MCF 10A (cell line): ENCODE results near the gene PMEPA1. TPM values are rescaled to one million over a fixed set of nuclear protein-coding genes. Genes with fewer than 3 reads are reported as not detected.
A peak's percentile ranks its signal among the peaks of the same experiment; 100 is the strongest.

Source experiments
- BruUV-seq: library from RNA; stranded (reverse); fragments of 400-500 nt; replicated peaks from 2 replicates; lab custom pipeline; 2021; lab: Mats Ljungman, UMichigan
- CTCF ChIA-PET: fragments of 300-600 bp; sonication (Branson Sonifier 250); formaldehyde crosslinking; extraction: SDS; loops from one replicate; lab custom pipeline; 2021; ENCODE audit warnings: antibody characterized with exemption, inconsistent platforms; lab: Yijun Ruan, JAX
- POLR2A ChIA-PET: fragments of 300-600, 350-650 bp; sonication (Branson Sonifier 250); formaldehyde crosslinking; extraction: SDS; loops from one replicate; lab custom pipeline; 2020; ENCODE audit warnings: antibody characterized with exemption, inconsistent platforms; lab: Yijun Ruan, JAX
- DNase-seq: peaks from one replicate; pipeline ENCODE4 v3.0.0-alpha.2; 2018; ENCODE audit not compliant: unreplicated experiment
- H3K27ac Mint-ChIP-seq: one replicate; pipeline ENCODE4 v1.8.0; 2022; ENCODE audit warnings: mild to moderate bottlenecking, low read depth, mixed read lengths; ENCODE audit not compliant: unreplicated experiment
- H3K27me3 Mint-ChIP-seq: one replicate; pipeline ENCODE4 v1.8.0; 2022; ENCODE audit warnings: mixed read lengths; ENCODE audit not compliant: insufficient read depth, unreplicated experiment
- H3K36me3 Mint-ChIP-seq: one replicate; pipeline ENCODE4 v1.8.0; 2022; ENCODE audit warnings: mild to moderate bottlenecking, moderate library complexity, mixed read lengths; ENCODE audit not compliant: insufficient read depth, unreplicated experiment
- H3K4me1 Mint-ChIP-seq: one replicate; pipeline ENCODE4 v1.8.0; 2022; ENCODE audit warnings: mixed read lengths; ENCODE audit not compliant: insufficient read depth, unreplicated experiment
- H3K4me3 Mint-ChIP-seq: one replicate; pipeline ENCODE4 v1.8.0; 2022; ENCODE audit warnings: mild to moderate bottlenecking, moderate library complexity, mixed read lengths; ENCODE audit not compliant: unreplicated experiment
- H3K9me3 Mint-ChIP-seq: one replicate; pipeline ENCODE4 v1.8.0; 2022; ENCODE audit warnings: mixed read lengths; ENCODE audit not compliant: unreplicated experiment
- intact Hi-C: fragments of 100-400 bp; cut with micrococcal nuclease; formaldehyde crosslinking; loops from 2 replicates; pipeline ENCODE4 v1.14.1; 2022
- total RNA-seq: library from RNA; stranded (reverse); gene quantifications from 2 replicates; pipeline ENCODE4 v1.2.3, GENCODE V29; 2022
- TF ChIP-seq, protein P1 (sequence below): fragments of 200-600 bp; IDR thresholded peaks from one replicate; pipeline ENCODE4 v1.8.0; 2022; ENCODE audit warnings: antibody characterized with exemption, mild to moderate bottlenecking; ENCODE audit not compliant: unreplicated experiment

Gene PMEPA1
- total RNA-seq, 1 experiment from 2014 or later = 68.5 TPM

DNA sequence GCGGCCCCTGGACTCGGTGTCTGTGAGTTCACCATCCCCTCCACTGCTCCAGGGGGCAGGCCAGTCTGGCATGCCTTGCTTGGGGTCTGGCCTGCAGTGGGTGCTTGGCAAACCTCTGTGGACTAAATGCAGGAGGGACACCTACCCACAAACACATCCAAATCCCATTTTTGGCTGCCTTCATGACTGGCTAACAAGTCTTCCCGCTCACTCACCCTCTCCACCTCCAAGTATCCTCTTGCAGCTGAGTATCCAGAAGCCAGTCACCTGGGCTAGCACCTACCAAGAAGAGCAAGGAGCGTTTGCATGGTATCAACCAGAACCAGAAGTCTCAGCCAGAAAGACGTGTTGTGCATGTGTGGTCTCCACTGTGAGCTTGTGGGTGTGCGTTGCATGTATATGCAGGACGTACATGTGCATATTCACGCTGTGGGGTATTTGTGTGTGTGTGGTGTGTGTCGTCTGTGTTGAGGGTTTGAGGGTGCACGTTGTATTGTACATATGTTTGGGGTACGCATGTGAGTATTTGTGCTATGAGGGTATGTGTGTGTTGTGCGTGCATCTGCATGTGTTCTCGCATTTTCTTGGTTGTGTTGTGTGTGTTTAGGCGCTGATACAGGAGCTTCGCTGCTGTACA lies 5.6 kb upstream of the PMEPA1 start:
- TF ChIP-seq, protein P1, sequence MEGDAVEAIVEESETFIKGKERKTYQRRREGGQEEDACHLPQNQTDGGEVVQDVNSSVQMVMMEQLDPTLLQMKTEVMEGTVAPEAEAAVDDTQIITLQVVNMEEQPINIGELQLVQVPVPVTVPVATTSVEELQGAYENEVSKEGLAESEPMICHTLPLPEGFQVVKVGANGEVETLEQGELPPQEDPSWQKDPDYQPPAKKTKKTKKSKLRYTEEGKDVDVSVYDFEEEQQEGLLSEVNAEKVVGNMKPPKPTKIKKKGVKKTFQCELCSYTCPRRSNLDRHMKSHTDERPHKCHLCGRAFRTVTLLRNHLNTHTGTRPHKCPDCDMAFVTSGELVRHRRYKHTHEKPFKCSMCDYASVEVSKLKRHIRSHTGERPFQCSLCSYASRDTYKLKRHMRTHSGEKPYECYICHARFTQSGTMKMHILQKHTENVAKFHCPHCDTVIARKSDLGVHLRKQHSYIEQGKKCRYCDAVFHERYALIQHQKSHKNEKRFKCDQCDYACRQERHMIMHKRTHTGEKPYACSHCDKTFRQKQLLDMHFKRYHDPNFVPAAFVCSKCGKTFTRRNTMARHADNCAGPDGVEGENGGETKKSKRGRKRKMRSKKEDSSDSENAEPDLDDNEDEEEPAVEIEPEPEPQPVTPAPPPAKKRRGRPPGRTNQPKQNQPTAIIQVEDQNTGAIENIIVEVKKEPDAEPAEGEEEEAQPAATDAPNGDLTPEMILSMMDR = no peak
- CTCF ChIA-PET = interaction anchor here (0.7 to 1.5 kb wide), 3 partner anchors 23 to 276 kb away, joined by 3 to 7 read pairs (median 5); no protein-coding TSS in a partner anchor
- Mint-ChIP-seq H3K4me3 (no peak overlapping the region), H3K9me3 (no peaks in the 10 kb centered on the region), H3K4me1 (peaks cover 55% of the 10 kb centered on the region), H3K27me3 (no peaks in the 10 kb centered on the region), H3K27ac (peak overlapping the region; percentile 78), H3K36me3 (no peaks in the 10 kb centered on the region)
- POLR2A ChIA-PET = interaction anchor here (0.6 to 1.6 kb wide), 7 partner anchors 8 to 96 kb away, joined by 3 to 14 read pairs (median 3); no protein-coding TSS in a partner anchor
- intact Hi-C loops = loop anchor here (2.0 kb wide), 1 partner anchor 17 kb away; no protein-coding TSS in a partner anchor
- DNase-seq = no peak
- no TSS peak for BruUV-seq

DNA sequence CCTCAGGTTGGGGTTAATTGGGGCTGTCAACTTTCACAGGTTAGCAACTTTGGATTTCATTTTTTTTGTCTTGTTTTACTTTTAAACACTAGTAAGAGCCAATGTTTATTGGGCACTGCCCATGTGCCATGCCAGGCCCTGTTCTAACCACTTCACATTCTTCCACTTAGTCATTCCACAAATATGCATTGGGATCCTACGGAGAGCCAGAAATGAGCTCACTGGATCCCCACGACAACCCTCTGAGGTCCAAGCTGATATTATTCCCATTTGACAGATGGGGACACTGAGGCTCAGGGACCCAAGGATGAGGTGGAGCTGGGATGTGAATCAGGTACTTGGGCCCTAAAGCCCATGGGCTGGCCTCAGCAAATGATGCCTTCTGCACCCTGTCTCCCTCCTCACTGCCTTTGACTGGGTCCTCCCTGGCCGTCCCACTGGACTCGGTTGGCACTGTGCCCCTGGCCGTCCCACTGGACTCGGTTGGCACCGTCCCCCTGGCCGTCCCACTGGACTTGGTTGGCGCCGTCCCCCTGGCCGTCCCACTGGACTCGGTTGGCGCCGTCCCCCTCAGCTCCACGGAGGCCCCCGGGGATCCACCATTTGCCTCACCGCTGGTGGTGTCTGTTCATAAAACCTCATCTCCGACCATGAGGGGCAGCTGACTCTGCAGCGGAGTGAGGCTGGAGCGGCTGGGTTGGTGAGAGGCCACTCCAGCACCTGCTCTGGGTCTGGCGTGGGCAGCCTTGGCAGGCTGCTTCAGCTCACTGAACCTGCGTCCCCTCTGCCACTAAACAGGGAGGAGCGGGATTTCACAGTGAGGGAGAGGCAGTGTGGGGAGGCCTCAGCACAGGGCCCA lies 4.8 kb upstream of the PMEPA1 start:
- DNase-seq = peak; percentile 78
- Mint-ChIP-seq H3K36me3 (no peaks in the 10 kb centered on the region), H3K27me3 (no peaks in the 10 kb centered on the region), H3K4me1 (peaks cover 55% of the 10 kb centered on the region), H3K9me3 (no peaks in the 10 kb centered on the region), H3K4me3 (peak overlapping the region; percentile 47), H3K27ac (peak overlapping the region; percentile 78)
- BruUV-seq = no TSS peak
- TF ChIP-seq, protein P1 = no peak
- intact Hi-C loops = loop anchor here (2.0 kb wide), 1 partner anchor 16 kb away; no protein-coding TSS in a partner anchor
- ChIA-PET POLR2A (interaction anchor here (0.5 to 2.1 kb wide), 8 partner anchors 15 to 1728 kb away, joined by 3 to 19 read pairs (median 4); no protein-coding TSS in a partner anchor), CTCF (interaction anchor here (0.5 to 1.3 kb wide), 7 partner anchors 20 to 465 kb away, joined by 3 to 5 read pairs (median 3); no protein-coding TSS in a partner anchor)

DNA sequence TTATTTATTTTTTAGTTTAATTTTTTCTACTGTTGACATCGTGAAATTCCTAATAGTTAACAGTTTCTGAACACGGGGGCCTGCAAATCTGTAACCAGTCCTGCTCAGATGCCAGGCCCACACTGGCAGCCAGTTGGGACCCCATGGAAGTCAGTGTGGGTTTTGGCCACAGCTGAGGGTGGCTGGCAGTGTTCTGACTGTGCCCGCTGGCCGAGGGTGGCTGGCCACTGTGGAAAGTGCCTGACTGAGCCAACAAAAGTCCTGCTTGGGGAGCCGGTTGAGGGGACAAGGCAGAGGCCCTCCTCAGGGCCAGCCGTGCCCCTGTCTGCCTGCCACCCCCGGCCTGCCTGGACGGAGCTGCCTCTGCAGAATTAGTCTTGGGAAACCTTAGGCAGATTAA lies 4.1 kb upstream of the PMEPA1 start:
- intact Hi-C loops = loop anchor here (2.0 kb wide), 1 partner anchor 15 kb away; no protein-coding TSS in a partner anchor
- Mint-ChIP-seq H3K36me3 (no peaks in the 10 kb centered on the region), H3K4me3 (peak overlapping the region; percentile 47), H3K9me3 (no peaks in the 10 kb centered on the region), H3K27ac (peak overlapping the region; percentile 49), H3K27me3 (no peaks in the 10 kb centered on the region), H3K4me1 (peaks cover 55% of the 10 kb centered on the region)
- TF ChIP-seq, protein P1 = no peak
- ChIA-PET POLR2A (interaction anchor here (0.6 to 2.1 kb wide), 8 partner anchors 15 to 1131 kb away, joined by 3 to 19 read pairs (median 4); no protein-coding TSS in a partner anchor), CTCF (interaction anchor here (0.6 to 1.3 kb wide), 5 partner anchors 12 to 466 kb away, joined by 3 to 5 read pairs (median 3); no protein-coding TSS in a partner anchor)
- no TSS peak for BruUV-seq
- no peak for DNase-seq
